K562 (cell line): Measurements from ENCODE around the gene SLC7A14. TPM values are rescaled to one million over a fixed set of nuclear protein-coding genes. Genes with fewer than 3 reads are reported as not detected.

ENCODE experiments used
- ATAC-seq: fragments of 200-7000 bp; cut with Tn5 transposase; 3 replicates; pipeline ENCODE4 v1.9.1; 2020; ENCODE audit warnings: moderate library complexity
- BruUV-seq: library from RNA; stranded (reverse); fragments of 400-500 nt; replicated peaks from 2 replicates; lab custom pipeline; 2021; lab: Mats Ljungman, UMichigan
- CTCF ChIA-PET: fragments of 300-600 bp; formaldehyde crosslinking; extraction: SDS; loops from one replicate; lab custom pipeline; 2021; ENCODE audit warnings: low intra/inter-chr PET ratio; lab: Yijun Ruan, JAX
- POLR2A ChIA-PET: fragments of 300-600, 350-650 bp; sonication (Branson Sonifier 250); formaldehyde crosslinking; extraction: SDS; loops from one replicate; lab custom pipeline; 2021; ENCODE audit warnings: antibody characterized with exemption, inconsistent platforms; lab: Yijun Ruan, JAX
- DNase-seq, 4 experiments: peaks; one replicate each; pipeline versions ENCODE4 v3.0.0 to v3.0.0-alpha.2; 2011 to 2018; ENCODE audit warnings: low spot score in 3 of 4, mixed read lengths in 3 of 4; ENCODE audit errors: extremely low read depth in 1 of 4
- FAIRE-seq: peaks from 2 replicates; lab custom pipeline; 2011; peaks lifted over from hg19 to GRCh38; lab: Jason Lieb, UNC
- H2AFZ ChIP-seq: 2 replicates; pipeline ENCODE4 v1.6.0; 2011; ENCODE audit warnings: low read depth, low read length, control low read depth, inconsistent platforms
- H3K27ac ChIP-seq: fragments of 200-600 bp; 3 replicates; pipeline ENCODE4 v1.8.0; 2011; ENCODE audit warnings: low read depth, mild to moderate bottlenecking, control low read depth, inconsistent platforms, low read length, moderate library complexity, mixed read lengths; ENCODE audit errors: extremely low read depth
- H3K27me3 ChIP-seq, 2 experiments: fragments of 300-600 bp in 1 of 2; 2 replicates in 1 of 2; 3 replicates in 1 of 2; pipeline versions ENCODE4 v1.6.0 to v1.8.0; 2011; ENCODE audit warnings: inconsistent platforms in 2 of 2, low read length in 2 of 2, mild to moderate bottlenecking in 1 of 2, mixed read lengths in 1 of 2, moderate library complexity in 1 of 2; ENCODE audit not compliant: control insufficient read depth in 2 of 2, insufficient read depth in 2 of 2
- H3K36me3 ChIP-seq: fragments of 300-600 bp; 3 replicates; pipeline ENCODE4 v1.8.0; 2011; ENCODE audit warnings: mild to moderate bottlenecking, low read length, inconsistent platforms; ENCODE audit not compliant: control insufficient read depth, insufficient read depth
- H3K4me1 ChIP-seq, 2 experiments: fragments of 200-600 bp in 1 of 2; replicated peaks in 1 of 2; 2 replicates in 1 of 2; 3 replicates in 1 of 2; pipeline versions ENCODE4 v1.5.1 to v1.8.0; 2011; ENCODE audit warnings: inconsistent platforms in 2 of 2, low read length in 2 of 2, mild to moderate bottlenecking in 1 of 2, mixed read lengths in 1 of 2, moderate library complexity in 1 of 2; ENCODE audit not compliant: control insufficient read depth in 2 of 2, insufficient read depth in 2 of 2
- H3K4me2 ChIP-seq: 2 replicates; pipeline ENCODE4 v1.6.1; 2011; ENCODE audit warnings: low read length, control low read depth, inconsistent platforms, mixed read lengths; ENCODE audit not compliant: insufficient read depth
- H3K4me3 ChIP-seq: fragments of 200-600 bp; sonication (generic), shearing (Covaris generic); 2 replicates; pipeline ENCODE4 v1.5.1; 2016; ENCODE audit warnings: control low read depth, inconsistent platforms
- H3K79me2 ChIP-seq: fragments of 200-600 bp; 3 replicates; pipeline ENCODE4 v1.8.0; 2011; ENCODE audit warnings: low read length, inconsistent platforms; ENCODE audit not compliant: control insufficient read depth, insufficient read depth
- H3K9ac ChIP-seq, 2 experiments: 2 replicates each; pipeline versions ENCODE4 v1.6.0 to v1.6.1; 2011; ENCODE audit warnings: low read depth in 2 of 2, low read length in 2 of 2, control low read depth in 1 of 2, inconsistent platforms in 1 of 2, mild to moderate bottlenecking in 1 of 2, mixed read lengths in 1 of 2; ENCODE audit not compliant: insufficient read depth in 1 of 2
- H3K9me1 ChIP-seq: one replicate; pipeline ENCODE4 v1.6.0; 2011; ENCODE audit warnings: inconsistent platforms, mild to moderate bottlenecking, low read length, moderate library complexity; ENCODE audit not compliant: control insufficient read depth, insufficient read depth
- H3K9me3 ChIP-seq: replicated peaks from 2 replicates; pipeline ENCODE4 v1.5.1; 2011; ENCODE audit warnings: low read depth, low read length, inconsistent platforms; ENCODE audit not compliant: control insufficient read depth, insufficient read depth
- H4K20me1 ChIP-seq: replicated peaks from 2 replicates; pipeline ENCODE4 v1.6.1; 2011; ENCODE audit warnings: low read length, inconsistent platforms, mixed read lengths; ENCODE audit not compliant: control insufficient read depth, insufficient read depth
- CBFA2T2 ChIP-seq: fragments of 450-650 bp; conservative IDR thresholded peaks from 2 replicates; pipeline ENCODE4 v1.6.1; 2017; ENCODE audit warnings: mild to moderate bottlenecking
- DACH1 ChIP-seq: fragments of 450-650 bp; IDR thresholded peaks from 2 replicates; pipeline ENCODE4 v1.6.1; 2018; ENCODE audit not compliant: partially characterized antibody
- DIDO1 ChIP-seq: fragments of 450-650 bp; IDR thresholded peaks from 2 replicates; pipeline ENCODE4 v1.6.1; 2016; ENCODE audit warnings: low read depth, missing biosample characterization, missing genetic modification characterization
- ELF4 ChIP-seq: fragments of 450-650 bp; formaldehyde crosslinking; IDR thresholded peaks from 2 replicates; pipeline ENCODE4 v1.4.0; 2022; ENCODE audit warnings: missing genetic modification characterization
- FOXK1 ChIP-seq: sonication (generic); formaldehyde crosslinking; IDR thresholded peaks from 2 replicates; pipeline ENCODE4 v1.8.0; 2022; ENCODE audit warnings: missing genetic modification reagents, mild to moderate bottlenecking, borderline replicate concordance
- GTF2B ChIP-seq: IDR thresholded peaks from 2 replicates; pipeline ENCODE4 v1.6.1; 2011; ENCODE audit not compliant: insufficient read length; ENCODE audit errors: extremely low read depth
- JUND ChIP-seq, 2 experiments: IDR thresholded peaks; 2 replicates in 1 of 2; 3 replicates in 1 of 2; pipeline ENCODE4 v1.6.1; 2011; ENCODE audit warnings: borderline replicate concordance in 2 of 2, low read depth in 2 of 2, low read length in 2 of 2, improper control_type of control experiment in 1 of 2, missing biosample characterization in 1 of 2, missing genetic modification characterization in 1 of 2, missing genetic modification reagents in 1 of 2
- KLF1 ChIP-seq: fragments of 450-650 bp; IDR thresholded peaks from 2 replicates; pipeline ENCODE4 v1.6.1; 2016; ENCODE audit warnings: missing genetic modification characterization, missing compliant biosample characterization
- NCOA4 ChIP-seq: fragments of 450-650 bp; IDR thresholded peaks from 2 replicates; pipeline ENCODE4 v1.6.1; 2018; ENCODE audit warnings: mild to moderate bottlenecking; ENCODE audit not compliant: partially characterized antibody
- NFIC ChIP-seq: fragments of 450-650 bp; IDR thresholded peaks from 2 replicates; pipeline ENCODE4 v1.6.1; 2017; ENCODE audit warnings: mild to moderate bottlenecking, inconsistent platforms
- PHF20 ChIP-seq: fragments of 450-650 bp; IDR thresholded peaks from 2 replicates; pipeline ENCODE4 v1.6.1; 2018; ENCODE audit not compliant: partially characterized antibody
- PKNOX1 ChIP-seq: fragments of 450-650 bp; IDR thresholded peaks from 2 replicates; pipeline ENCODE4 v1.6.1; 2016
- RNF2 ChIP-seq: sonication (generic); IDR thresholded peaks from 2 replicates; pipeline ENCODE4 v1.6.1; 2016
- SMARCE1 ChIP-seq: fragments of 450-650 bp; IDR thresholded peaks from 2 replicates; pipeline ENCODE4 v1.7.1; 2016; ENCODE audit warnings: mild to moderate bottlenecking
- ZNF224 ChIP-seq: sonication (generic); formaldehyde crosslinking; IDR thresholded peaks from 2 replicates; pipeline ENCODE4 v1.8.0; 2022; ENCODE audit warnings: mild to moderate bottlenecking, missing genetic modification reagents
- WGBS: fragments of 100-300 bp; shearing (Covaris generic); methylation state at CpG from one replicate; pipeline ENCODE4 v1.1.6; 2016; ENCODE audit warnings: low coverage, mixed read lengths; ENCODE audit not compliant: insufficient coverage; ENCODE audit errors: missing lambda C conversion rate; 5-methylcytosine and 5-hydroxymethylcytosine counted together
- in situ Hi-C: fragments of 300-500 bp; cut with MboI; formaldehyde crosslinking; loops from 4 replicates; pipeline ENCODE4 v1.15.0; 2018; ENCODE audit warnings: inconsistent platforms, mixed read lengths
- intact Hi-C: fragments of 100-400 bp; cut with micrococcal nuclease; formaldehyde crosslinking; loops from 2 replicates; pipeline ENCODE4 v1.14.2; 2022
- polyA plus RNA-seq, 8 experiments: library from polyadenylated mRNA; depleted of rRNA in 4 of 8; stranded (reverse) in 5 of 8; unstranded in 3 of 8; fragments of >200 nt; fragmentation: Nextera tagmentation in 2 of 8; fragmentation: Illumina TruSeq in 1 of 8; extraction: Ambion mirVana in 2 of 8; extraction: Trizol in 1 of 8; gene quantifications; 2 replicates each; pipeline versions ENCODE4 v1.2.1 to v1.2.3, GENCODE V29; 2011 to 2014; ENCODE audit warnings: inconsistent platforms in 1 of 8, missing spikeins in 1 of 8
- total RNA-seq, 7 experiments: library from RNA; depleted of rRNA in 6 of 7; stranded (reverse); fragments of >200 nt in 6 of 7; fragmentation: Illumina TruSeq in 2 of 7; extraction: Trizol in 2 of 7; gene quantifications; 2 replicates each; pipeline versions ENCODE4 v1.2.1 to v1.2.3, GENCODE V29; 2011 to 2021; ENCODE audit warnings: low replicate concordance in 1 of 7

SLC7A14 gene
- total and polyA plus RNA-seq, 9 of the 15 experiments (the other 6 are each of a cell fraction or from before 2014, with no cell fraction given) = not detected

- Histone ChIP-seq H3K9ac (no peak overlapping the region), H3K4me3 (no peak overlapping the region), H3K27ac (no peak overlapping the region), H3K27me3 (no peaks in the 10 kb centered on the region; a peak in 2 of 5 replicates), H3K36me3 (no peaks in the 10 kb centered on the region), H4K20me1 (no peaks in the 10 kb centered on the region), H3K4me2 (no peak overlapping the region), H3K9me1 (no peaks in the 10 kb centered on the region), H2AFZ (no peak overlapping the region), H3K79me2 (no peaks in the 10 kb centered on the region), H3K4me1 (peaks cover 0 to 10% of the 10 kb centered on the region in 2 experiments; a peak in 3 of 5 replicates), H3K9me3 (no peaks in the 10 kb centered on the region)
- intact Hi-C loops (loop anchor here (10.0 kb wide), 2 partner anchors 177 to 203 kb away; no protein-coding TSS in a partner anchor), in situ Hi-C loops (no loop called here)
- TF ChIP-seq NCOA4 = no peak
- TF ChIP-seq CBFA2T2 = no peak
- no peak for TF ChIP-seq NFIC
- no peak for TF ChIP-seq PHF20
- TF ChIP-seq JUND (IDR thresholded peaks at IDR 0.05; ENCODE audit: borderline replicate concordance, low read depth, low read length) = no peak
- no peak for TF ChIP-seq JUND (tag; IDR thresholded peaks at IDR 0.05; ENCODE audit: borderline replicate concordance, low read depth, low read length)
- no peak for TF ChIP-seq SMARCE1
- no peak for TF ChIP-seq DIDO1 (tag)
- no peak for TF ChIP-seq PKNOX1
- no peak for TF ChIP-seq FOXK1 (CRISPR knock-in tag)
- no peak for TF ChIP-seq RNF2
- no peak for TF ChIP-seq KLF1 (tag)
- TF ChIP-seq GTF2B = no peak
- TF ChIP-seq ZNF224 = no peak
- TF ChIP-seq ELF4 (CRISPR knock-in tag) = no peak
- no peak for TF ChIP-seq DACH1
- POLR2A ChIA-PET = interaction anchor here (0.8 to 1.7 kb wide), 3 partner anchors 11 to 251 kb away, joined by 3 to 4 read pairs (median 3); no protein-coding TSS in a partner anchor
- ATAC-seq (no peak), DNase-seq (no peak), FAIRE-seq (no peak)
- CTCF ChIA-PET = no interaction called here
- 28% methylated on average over 3 of the region's 3 CpGs for WGBS
- BruUV-seq = no TSS peak
Measured at GRCh38 chr3:170491901-170492300, 94.0 kb downstream of the SLC7A14 start.
